B cell (primary cell): Measurements from ENCODE around the gene SPAG7. TPM values are rescaled to one million over a fixed set of nuclear protein-coding genes. Genes with fewer than 3 reads are reported as not detected.

Source experiments
- ATAC-seq: fragments of 200-7000 bp; cut with Tn5 transposase; one replicate; pipeline ENCODE4 v1.10.0; 2021; ENCODE audit warnings: low read depth, mild to moderate bottlenecking, moderate number of reproducible peaks, moderate library complexity
- CTCF ChIA-PET: fragments of 350-600 bp; sonication (Branson Sonifier 250); formaldehyde crosslinking; loops from one replicate; lab custom pipeline; 2021; ENCODE audit warnings: antibody characterized with exemption, inconsistent platforms; lab: Charles Lee
- POLR2A ChIA-PET: fragments of 350-600 bp; sonication (Branson Sonifier 250); formaldehyde crosslinking; loops from one replicate; lab custom pipeline; 2021; ENCODE audit warnings: antibody characterized with exemption; lab: Charles Lee
- DNase-seq: peaks from one replicate; pipeline ENCODE4 v3.0.0; 2013
- H2AFZ ChIP-seq: 2 replicates; pipeline ENCODE4 v1.6.1; 2012; ENCODE audit warnings: mild to moderate bottlenecking, low read depth, low read length; ENCODE audit not compliant: insufficient read depth, poor library complexity, severe bottlenecking
- H3K27ac ChIP-seq, 2 donors: 1 replicate in 1 of 2; 2 replicates in 1 of 2; pipeline ENCODE4 v1.5.1; 2012 to 2013; ENCODE audit warnings: low read length in 2 of 2, mild to moderate bottlenecking in 2 of 2, moderate library complexity in 1 of 2
- H3K27me3 ChIP-seq, 4 experiments: fragments of 200-600 bp in 1 of 4; sonication (generic) in 1 of 4; replicated peaks in 1 of 4; 1 replicate in 2 of 4; 2 replicates in 2 of 4; pipeline versions ENCODE4 v1.6.1 to v1.7.0; 2013 to 2016; ENCODE audit warnings: low read length in 3 of 4, mild to moderate bottlenecking in 2 of 4, mixed read lengths in 1 of 4, moderate library complexity in 1 of 4; ENCODE audit not compliant: insufficient read depth in 4 of 4, control insufficient read depth in 3 of 4; ENCODE audit errors: control extremely low read depth in 1 of 4
- H3K36me3 ChIP-seq, 2 experiments: replicated peaks in 1 of 2; 1 replicate in 1 of 2; 2 replicates in 1 of 2; pipeline versions ENCODE4 v1.6.1 to v1.7.1; 2013; ENCODE audit warnings: low read length in 1 of 2; ENCODE audit not compliant: insufficient read depth in 2 of 2, control insufficient read depth in 1 of 2; ENCODE audit errors: control extremely low read depth in 1 of 2, extremely low read depth in 1 of 2
- H3K4me1 ChIP-seq, 2 donors: fragments of 200-600 bp in 1 of 2; sonication (generic) in 1 of 2; 1 replicate in 1 of 2; 2 replicates in 1 of 2; pipeline versions ENCODE4 v1.5.1 to v1.6.1; 2013 to 2017; ENCODE audit warnings: low read length in 2 of 2; ENCODE audit not compliant: control insufficient read depth in 2 of 2, insufficient read depth in 2 of 2
- H3K4me2 ChIP-seq: replicated peaks from 2 replicates; pipeline ENCODE3; 2012; ENCODE audit warnings: mild to moderate bottlenecking, low read depth, low read length; ENCODE audit not compliant: poor library complexity, severe bottlenecking
- H3K4me3 ChIP-seq, 5 experiments: fragments of 200-600 bp in 1 of 5; sonication (generic) in 1 of 5; 1 replicate in 3 of 5; 2 replicates in 2 of 5; pipeline versions ENCODE4 v1.5.1 to v1.7.0; 2011 to 2016; ENCODE audit warnings: low read length in 4 of 5, mild to moderate bottlenecking in 4 of 5, low read depth in 2 of 5, control low read depth in 1 of 5, moderate library complexity in 1 of 5; ENCODE audit not compliant: insufficient read depth in 1 of 5; ENCODE audit errors: control extremely low read depth in 1 of 5, extremely low read depth in 1 of 5
- H3K79me2 ChIP-seq: fragments of 200-600 bp; sonication (generic); one replicate; pipeline ENCODE4 v1.6.0; 2016; ENCODE audit warnings: low read length; ENCODE audit not compliant: control insufficient read depth, insufficient read depth
- H3K9ac ChIP-seq: fragments of 200-600 bp; sonication (generic); 2 replicates; pipeline ENCODE4 v1.6.1; 2017; ENCODE audit warnings: mild to moderate bottlenecking, low read length, moderate library complexity
- H3K9me3 ChIP-seq, 3 donors: one replicate each; pipeline versions ENCODE4 v1.6.1 to v1.7.1; 2013; ENCODE audit warnings: low read length in 2 of 3; ENCODE audit not compliant: control insufficient read depth in 2 of 3, insufficient read depth in 1 of 3; ENCODE audit errors: control extremely low read depth in 1 of 3
- H4K20me1 ChIP-seq: 2 replicates; pipeline ENCODE4 v1.6.0; 2012; ENCODE audit warnings: mild to moderate bottlenecking, low read length; ENCODE audit not compliant: insufficient read depth, control insufficient read depth, poor library complexity, severe bottlenecking
- H3K27ac Mint-ChIP-seq: one replicate; pipeline ENCODE4 v1.8.0; 2021; ENCODE audit warnings: mixed read lengths
- H3K27me3 Mint-ChIP-seq: one replicate; pipeline ENCODE4 v1.8.0; 2021; ENCODE audit warnings: mixed read lengths
- H3K4me1 Mint-ChIP-seq: one replicate; pipeline ENCODE4 v1.8.0; 2021; ENCODE audit warnings: mixed read lengths
- H3K4me3 Mint-ChIP-seq: one replicate; pipeline ENCODE4 v1.8.0; 2021; ENCODE audit warnings: mixed read lengths
- H3K9me3 Mint-ChIP-seq: one replicate; pipeline ENCODE4 v1.8.0; 2022; ENCODE audit warnings: mixed read lengths; ENCODE audit not compliant: insufficient read depth
- EZH2 ChIP-seq: IDR thresholded peaks from 2 replicates; pipeline ENCODE4 v1.6.1; 2012; ENCODE audit warnings: borderline replicate concordance, low read depth, mild to moderate bottlenecking, moderate library complexity, low read length; ENCODE audit not compliant: insufficient read depth, poor library complexity, severe bottlenecking
- WGBS: methylation state at CpG from one replicate; pipeline ENCODE4 v1.1.5; 2013; ENCODE audit warnings: missing lambda C conversion rate; ENCODE audit not compliant: insufficient coverage; 5-methylcytosine and 5-hydroxymethylcytosine counted together
- intact Hi-C: fragments of 100-400 bp; cut with micrococcal nuclease; formaldehyde crosslinking; loops from one replicate; pipeline ENCODE4 v1.10.0; 2022
- polyA plus RNA-seq: library from polyadenylated mRNA; depleted of rRNA; stranded (reverse); fragments of >200 nt; gene quantifications from 2 replicates; pipeline ENCODE4 v1.2.3, GENCODE V29; 2012
- total RNA-seq, 2 donors: library from RNA; stranded (reverse); fragments of 120-200 nt in 1 of 2; gene quantifications; 1 replicate in 1 of 2; 2 replicates in 1 of 2; pipeline versions ENCODE4 v1.2.3 to v1.2.4, GENCODE V29; 2013 to 2022
- TF ChIP-seq, protein P1 (sequence below): fragments of 200-600 bp; IDR thresholded peaks from one replicate; pipeline ENCODE4 v1.8.0; 2022; ENCODE audit warnings: antibody characterized with exemption, mild to moderate bottlenecking

The SPAG7 gene
- total and polyA plus RNA-seq, 2 donors (not counting 1 experiment from before 2014, with no cell fraction given), result 43.4 to 52.5 TPM

DNA sequence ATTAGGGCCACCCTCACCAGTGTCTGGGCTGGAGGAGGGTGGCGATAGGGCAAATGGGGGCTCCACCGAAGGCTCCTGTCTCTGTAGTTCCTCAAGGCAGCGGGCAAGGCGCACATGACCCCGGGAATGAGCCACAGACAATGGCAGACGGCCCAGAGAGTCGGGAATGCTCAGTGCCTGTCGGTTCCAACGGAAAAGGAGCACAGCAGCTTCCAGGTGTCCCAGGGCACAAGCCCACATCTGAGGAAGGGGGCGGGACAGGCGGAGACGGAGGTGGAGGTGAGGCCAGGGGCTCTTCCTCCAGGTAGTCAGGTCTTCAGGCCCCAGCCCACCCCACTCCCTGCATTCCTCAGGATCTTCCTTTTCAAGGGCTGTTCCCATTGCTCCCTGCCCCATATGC lies 5.1 kb upstream of the SPAG7 start:
- H3K9me3 Mint-ChIP-seq, result no peaks in the 10 kb centered on the region
- peaks cover 0 to 52% of the 10 kb centered on the region in 2 experiments for H3K36me3 ChIP-seq
- POLR2A ChIA-PET, result interaction anchor here (0.5 kb wide), 1 partner anchor 44 kb away, joined by 8 read pairs; no protein-coding TSS in a partner anchor

DNA sequence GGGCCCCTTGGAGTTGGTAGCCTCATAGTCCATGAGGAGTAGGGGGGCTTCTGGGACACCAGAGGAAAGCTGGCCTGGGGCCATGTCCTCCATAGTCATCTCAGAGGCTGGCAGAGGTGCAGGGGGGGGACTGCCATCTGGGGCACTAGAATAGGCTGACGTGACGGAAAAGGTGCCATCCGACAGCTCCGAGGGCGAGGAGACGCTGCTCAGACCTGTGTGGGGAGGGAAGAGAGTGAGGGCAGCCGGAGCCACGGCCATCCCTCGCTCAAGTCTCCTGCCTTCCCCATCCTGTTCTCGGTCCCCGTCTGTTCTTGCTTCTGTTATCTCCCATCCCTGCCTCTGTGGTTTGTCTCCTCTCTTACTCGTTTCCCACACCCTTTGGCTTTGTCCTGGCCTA lies 4.7 kb upstream of the SPAG7 start:
- WGBS, result 100% methylated on average over 7 of the region's 12 CpGs
- ChIA-PET CTCF (interaction anchor here (0.9 to 1.4 kb wide), 2 partner anchors 14 to 90 kb away, joined by 3 to 4 read pairs; no protein-coding TSS in a partner anchor), POLR2A (no interaction called here)
- Mint-ChIP-seq H3K4me3 (no peak overlapping the region), H3K27me3 (no peaks in the 10 kb centered on the region), H3K27ac (no peak overlapping the region), H3K4me1 (peaks cover 2% of the 10 kb centered on the region), H3K9me3 (no peaks in the 10 kb centered on the region)
- intact Hi-C loops, result no loop called here
- no peak overlapping the region for H3K4me3 ChIP-seq
- DNase-seq (no peak), ATAC-seq (no peak)
- H3K79me2 ChIP-seq, result peaks cover 14% of the 10 kb centered on the region
- H3K4me1 ChIP-seq, result peaks cover 9 to 12% of the 10 kb centered on the region in 2 donors
- TF ChIP-seq EZH2, result no peak
- TF ChIP-seq, protein P1, sequence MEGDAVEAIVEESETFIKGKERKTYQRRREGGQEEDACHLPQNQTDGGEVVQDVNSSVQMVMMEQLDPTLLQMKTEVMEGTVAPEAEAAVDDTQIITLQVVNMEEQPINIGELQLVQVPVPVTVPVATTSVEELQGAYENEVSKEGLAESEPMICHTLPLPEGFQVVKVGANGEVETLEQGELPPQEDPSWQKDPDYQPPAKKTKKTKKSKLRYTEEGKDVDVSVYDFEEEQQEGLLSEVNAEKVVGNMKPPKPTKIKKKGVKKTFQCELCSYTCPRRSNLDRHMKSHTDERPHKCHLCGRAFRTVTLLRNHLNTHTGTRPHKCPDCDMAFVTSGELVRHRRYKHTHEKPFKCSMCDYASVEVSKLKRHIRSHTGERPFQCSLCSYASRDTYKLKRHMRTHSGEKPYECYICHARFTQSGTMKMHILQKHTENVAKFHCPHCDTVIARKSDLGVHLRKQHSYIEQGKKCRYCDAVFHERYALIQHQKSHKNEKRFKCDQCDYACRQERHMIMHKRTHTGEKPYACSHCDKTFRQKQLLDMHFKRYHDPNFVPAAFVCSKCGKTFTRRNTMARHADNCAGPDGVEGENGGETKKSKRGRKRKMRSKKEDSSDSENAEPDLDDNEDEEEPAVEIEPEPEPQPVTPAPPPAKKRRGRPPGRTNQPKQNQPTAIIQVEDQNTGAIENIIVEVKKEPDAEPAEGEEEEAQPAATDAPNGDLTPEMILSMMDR, result no peak
- H4K20me1 ChIP-seq, result no peaks in the 10 kb centered on the region
- H3K27ac ChIP-seq, result no peak overlapping the region
- H3K9ac ChIP-seq, result no peak overlapping the region
- peaks cover 0 to 48% of the 10 kb centered on the region in 2 experiments for H3K36me3 ChIP-seq
- H3K27me3 ChIP-seq, result no peaks in the 10 kb centered on the region
- no peak overlapping the region for H2AFZ ChIP-seq
- H3K4me2 ChIP-seq, result no peak overlapping the region
- H3K9me3 ChIP-seq, result no peaks in the 10 kb centered on the region

More for the DNA sequence above, 5.1 kb upstream of the SPAG7 start:
- no peak overlapping the region for H3K4me3 ChIP-seq
- H3K9ac ChIP-seq, result no peak overlapping the region
- no peaks in the 10 kb centered on the region for H3K9me3 ChIP-seq
- Mint-ChIP-seq H3K4me3 (no peak overlapping the region), H3K27me3 (no peaks in the 10 kb centered on the region), H3K27ac (no peak overlapping the region), H3K4me1 (peaks cover 3% of the 10 kb centered on the region)
- H3K4me2 ChIP-seq, result no peak overlapping the region
- H4K20me1 ChIP-seq, result no peaks in the 10 kb centered on the region
- 96% methylated on average over 12 of the region's 12 CpGs for WGBS
- TF ChIP-seq EZH2, result no peak
- TF ChIP-seq, protein P1, result no peak
- no peaks in the 10 kb centered on the region for H3K27me3 ChIP-seq
- no peak overlapping the region for H3K27ac ChIP-seq
- CTCF ChIA-PET, result interaction anchor here (1.4 kb wide), 1 partner anchor 89 kb away, joined by 4 read pairs; no protein-coding TSS in a partner anchor
- intact Hi-C loops, result no loop called here
- peaks cover 16% of the 10 kb centered on the region for H3K79me2 ChIP-seq
- H3K4me1 ChIP-seq, result peaks cover 9 to 12% of the 10 kb centered on the region in 2 donors
- ATAC-seq, result no peak
- no peak overlapping the region for H2AFZ ChIP-seq
- DNase-seq, result no peak
